ENCODE data around the gene CLASP2.

The CLASP2 gene

GRCh38 chr3:33586402-33586801, 131.7 kb downstream of the CLASP2 start:
- TF ChIP-seq CTCF (IDR thresholded peaks at IDR 0.05) = no peak

DNA sequence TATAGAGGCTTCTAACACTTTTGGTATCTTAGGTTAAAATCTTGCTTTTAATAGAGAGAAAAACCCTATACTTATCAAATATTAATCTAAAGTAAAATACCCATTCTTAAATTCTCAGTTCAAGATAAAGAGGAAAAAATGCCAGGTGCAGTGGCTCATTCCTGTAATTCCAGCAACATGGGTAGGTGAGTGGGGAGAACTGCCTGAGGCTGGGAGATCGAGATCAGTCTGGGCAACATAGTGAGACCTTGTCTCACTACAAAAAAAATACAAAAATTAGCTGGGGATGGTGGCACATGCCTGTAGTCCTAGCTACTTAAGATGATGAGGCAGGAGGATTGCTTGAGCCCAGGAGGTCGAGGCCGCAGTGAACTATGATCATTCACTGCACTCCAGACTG, 135.8 kb downstream of the CLASP2 start:
- no peak for TF ChIP-seq CTCF (IDR thresholded peaks at IDR 0.05)

- TF ChIP-seq CTCF (IDR thresholded peaks at IDR 0.05) = no peak
These were observed 136.4 kb downstream of the CLASP2 start for GRCh38 chr3:33581666-33582065.

GRCh38 chr3:33579840-33580239, 138.2 kb downstream of the CLASP2 start:
- TF ChIP-seq CTCF (IDR thresholded peaks at IDR 0.05) = no peak

- no peak for TF ChIP-seq CTCF (IDR thresholded peaks at IDR 0.05)
These were observed 138.9 kb downstream of the CLASP2 start for GRCh38 chr3:33579178-33579510.

DNA sequence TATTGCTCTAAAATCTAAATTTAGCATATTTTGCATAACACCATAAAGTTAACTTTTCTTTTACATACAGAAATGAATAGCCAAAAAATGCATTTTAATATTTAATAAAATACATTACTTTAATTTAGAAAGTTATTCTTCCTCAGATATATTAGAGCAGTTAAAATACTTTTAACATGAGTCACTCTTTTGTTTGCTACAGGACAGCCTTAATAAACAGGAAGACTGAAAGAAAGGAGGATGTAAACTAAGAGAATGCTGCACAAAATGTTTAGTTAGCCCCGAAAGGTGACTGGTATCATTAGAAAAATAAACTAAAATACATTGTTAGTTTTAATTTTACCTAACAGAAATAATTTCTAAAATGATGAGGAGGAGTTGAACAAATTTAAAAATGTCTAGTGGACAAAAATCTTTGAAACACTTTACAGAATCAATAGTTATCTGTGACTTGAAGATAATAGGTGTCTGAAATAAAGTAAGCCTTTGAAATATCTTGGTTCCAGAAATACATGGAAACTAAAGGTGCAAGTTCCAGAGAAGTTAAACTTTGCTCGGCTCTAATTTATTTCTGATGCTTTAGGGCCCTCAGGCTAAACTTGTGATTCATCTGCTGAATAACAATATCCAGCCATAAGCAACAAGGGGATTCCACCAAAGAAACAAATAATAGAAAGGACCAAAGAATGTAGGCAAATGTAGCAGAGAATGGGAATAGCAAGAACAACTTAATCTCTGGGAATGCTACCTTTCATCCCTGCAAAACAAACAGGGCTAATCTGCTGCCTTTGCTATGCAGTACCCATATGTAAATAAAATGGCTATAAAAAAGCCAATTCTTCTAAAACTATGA, 139.5 kb downstream of the CLASP2 start:
- TF ChIP-seq CTCF (IDR thresholded peaks at IDR 0.05) = no peak

DNA sequence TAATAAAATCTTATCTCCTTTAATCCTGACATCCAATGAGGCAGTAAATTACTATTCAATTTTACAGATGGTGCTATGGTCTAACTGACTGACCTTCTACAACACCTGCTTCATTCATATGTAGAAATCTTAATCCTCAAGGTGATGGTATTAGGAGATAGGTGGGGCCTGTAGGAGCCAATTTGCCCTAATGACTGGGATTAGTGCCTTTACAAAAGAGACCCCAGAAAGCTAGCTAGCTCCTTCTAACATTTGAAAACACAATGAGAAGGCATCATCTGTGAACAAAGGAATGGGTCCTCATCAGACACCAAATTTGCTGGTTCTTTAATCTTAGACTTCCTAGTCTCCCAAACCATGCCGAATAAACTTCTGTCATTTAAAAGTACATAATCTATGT, 140.5 kb downstream of the CLASP2 start:
- no peak for TF ChIP-seq CTCF (IDR thresholded peaks at IDR 0.05)

DNA sequence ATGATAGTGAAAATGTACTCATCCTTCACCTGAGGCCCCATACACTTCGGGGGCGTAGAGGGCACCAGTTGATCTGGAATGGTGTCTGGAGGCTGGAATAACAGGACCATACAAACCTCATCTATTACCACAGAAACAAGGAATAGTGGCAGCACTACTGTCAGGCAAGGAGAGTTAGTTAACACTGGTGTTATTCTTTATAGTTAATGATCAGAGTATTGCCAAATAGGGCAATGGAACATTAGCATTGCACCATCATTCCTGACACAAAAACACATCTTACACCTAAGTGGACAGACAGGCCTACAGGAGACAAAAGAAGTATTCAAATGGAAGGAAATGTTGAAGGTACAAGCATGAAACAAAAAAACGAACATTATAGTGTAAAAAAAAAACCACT, 140.9 kb downstream of the CLASP2 start:
- TF ChIP-seq CTCF (IDR thresholded peaks at IDR 0.05) = no peak

Measured in LNCAP (cell line).